Thyroid gland (tissue), 4 donors: ENCODE results near the gene PKNOX2. TPM values are rescaled to one million over a fixed set of nuclear protein-coding genes. Genes with fewer than 3 reads are reported as not detected.

Source experiments
- DNase-seq, 2 donors: peaks; one replicate each; pipeline ENCODE4 v3.0.0-alpha.2; 2019
- H3K27ac ChIP-seq, 3 donors: fragments of 200-600 bp; sonication (generic); 1 replicate in 2 of 3; 2 replicates in 1 of 3; pipeline ENCODE4 v1.5.1; 2016 to 2019; ENCODE audit warnings: mild to moderate bottlenecking in 1 of 3, moderate library complexity in 1 of 3
- H3K27me3 ChIP-seq: fragments of 200-600 bp; sonication (generic); one replicate; pipeline ENCODE4 v1.5.1; 2019
- H3K36me3 ChIP-seq, 2 donors: fragments of 200-600 bp; sonication (generic); one replicate each; pipeline ENCODE4 v1.5.1; 2016 to 2019
- H3K4me1 ChIP-seq, 2 donors: fragments of 200-600 bp; sonication (generic); one replicate each; pipeline ENCODE4 v1.5.1; 2017 to 2019
- H3K4me3 ChIP-seq, 3 donors: fragments of 200-600 bp; sonication (generic); replicated peaks in 1 of 3; 1 replicate in 2 of 3; 2 replicates in 1 of 3; pipeline ENCODE4 v1.5.1; 2016; ENCODE audit warnings: mild to moderate bottlenecking in 1 of 3
- H3K9me3 ChIP-seq: fragments of 200-600 bp; sonication (generic); one replicate; pipeline ENCODE4 v1.5.1; 2017
- POLR2A ChIP-seq, 2 donors: fragments of 450-650 bp; IDR thresholded peaks; one replicate each; pipeline ENCODE4 v1.6.1; 2017; ENCODE audit warnings: antibody characterized with exemption in 2 of 2, mild to moderate bottlenecking in 2 of 2, moderate library complexity in 1 of 2
- WGBS, 2 donors: methylation state at CpG; one replicate each; pipeline ENCODE4 v1.1.5; 2017; 5-methylcytosine and 5-hydroxymethylcytosine counted together
- intact Hi-C: fragments of 100-400 bp; cut with DNase I; formaldehyde crosslinking; loops from one replicate; pipeline ENCODE4 v1.15.1; 2023
- total RNA-seq, 4 donors: library from RNA; depleted of rRNA; stranded (reverse); fragments of >200 nt; gene quantifications; one replicate each; pipeline ENCODE4 v1.2.3, GENCODE V29; 2016
- TF ChIP-seq, protein P1 (sequence below), 6 experiments: fragments of 200-600 bp in 3 of 6; fragments of 450-650 bp in 3 of 6; sonication (generic) in 3 of 6; IDR thresholded peaks; one replicate each; pipeline ENCODE4 v1.5.1; 2016 to 2019; ENCODE audit warnings: antibody characterized with exemption in 6 of 6, mild to moderate bottlenecking in 2 of 6, inconsistent platforms in 1 of 6, moderate library complexity in 1 of 6

The PKNOX2 gene
- total RNA-seq, 4 donors from 2014 or later: 6.3 to 28.0 (median 18.7) TPM

DNA sequence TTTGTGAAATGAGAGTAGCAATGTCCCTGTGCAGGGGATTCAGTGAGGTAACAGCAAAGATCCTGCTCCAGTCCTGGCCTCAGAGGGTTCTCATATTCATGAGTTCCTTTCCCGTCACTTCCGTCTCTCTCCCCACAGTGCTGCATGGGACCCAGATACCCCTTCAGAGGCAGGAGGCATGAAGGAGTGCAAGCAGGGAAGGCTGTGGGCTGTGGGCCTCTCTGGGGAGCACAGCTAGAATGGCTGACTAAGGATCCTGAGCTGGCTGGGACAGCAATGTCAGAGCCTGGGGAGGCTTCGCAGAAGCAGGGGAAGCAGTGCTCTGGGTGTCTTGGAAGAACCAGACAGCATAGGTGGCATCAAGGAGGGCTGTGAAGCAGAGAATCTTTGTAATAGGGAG, 13.0 kb downstream of the PKNOX2 start:
- WGBS, 2 donors: 83 to 93% methylated on average over 3 of the region's 3 CpGs
- no peaks in the 10 kb centered on the region for H3K36me3 ChIP-seq
- intact Hi-C loops: no loop called here
- peak overlapping the region in 1 of 3 donors; percentile 30 for H3K27ac ChIP-seq
- TF ChIP-seq, protein P1, sequence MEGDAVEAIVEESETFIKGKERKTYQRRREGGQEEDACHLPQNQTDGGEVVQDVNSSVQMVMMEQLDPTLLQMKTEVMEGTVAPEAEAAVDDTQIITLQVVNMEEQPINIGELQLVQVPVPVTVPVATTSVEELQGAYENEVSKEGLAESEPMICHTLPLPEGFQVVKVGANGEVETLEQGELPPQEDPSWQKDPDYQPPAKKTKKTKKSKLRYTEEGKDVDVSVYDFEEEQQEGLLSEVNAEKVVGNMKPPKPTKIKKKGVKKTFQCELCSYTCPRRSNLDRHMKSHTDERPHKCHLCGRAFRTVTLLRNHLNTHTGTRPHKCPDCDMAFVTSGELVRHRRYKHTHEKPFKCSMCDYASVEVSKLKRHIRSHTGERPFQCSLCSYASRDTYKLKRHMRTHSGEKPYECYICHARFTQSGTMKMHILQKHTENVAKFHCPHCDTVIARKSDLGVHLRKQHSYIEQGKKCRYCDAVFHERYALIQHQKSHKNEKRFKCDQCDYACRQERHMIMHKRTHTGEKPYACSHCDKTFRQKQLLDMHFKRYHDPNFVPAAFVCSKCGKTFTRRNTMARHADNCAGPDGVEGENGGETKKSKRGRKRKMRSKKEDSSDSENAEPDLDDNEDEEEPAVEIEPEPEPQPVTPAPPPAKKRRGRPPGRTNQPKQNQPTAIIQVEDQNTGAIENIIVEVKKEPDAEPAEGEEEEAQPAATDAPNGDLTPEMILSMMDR (IDR thresholded peaks at IDR 0.05): no peak
- no peak for TF ChIP-seq POLR2A (IDR thresholded peaks at IDR 0.05)
- H3K4me3 ChIP-seq: no peak overlapping the region
- H3K27me3 ChIP-seq: no peaks in the 10 kb centered on the region
- H3K4me1 ChIP-seq: peaks cover 35 to 74% of the 10 kb centered on the region in 2 donors
- DNase-seq: no peak
- H3K9me3 ChIP-seq: no peaks in the 10 kb centered on the region

DNA sequence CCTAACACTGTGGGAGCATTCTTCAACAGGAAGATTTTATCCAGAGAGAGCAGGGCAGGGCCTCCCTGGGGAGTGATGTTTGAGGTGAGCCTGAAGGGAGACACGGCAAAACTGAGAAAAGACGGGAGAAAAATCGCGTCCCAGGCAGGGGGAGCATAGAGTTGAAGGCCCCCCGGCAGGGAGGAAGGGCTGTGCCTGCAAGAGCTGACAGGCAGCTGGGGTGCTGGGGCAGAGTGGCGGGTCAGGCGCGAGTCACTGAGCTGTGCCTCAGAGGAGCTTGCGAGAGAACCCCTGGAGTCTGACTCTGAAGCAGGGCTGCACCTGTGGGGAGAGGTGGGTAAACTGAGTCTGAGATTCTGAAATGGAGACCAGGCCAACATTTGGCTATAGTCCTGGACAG, 14.8 kb downstream of the PKNOX2 start:
- peak overlapping the region in 1 of 3 donors; percentile 27 for H3K27ac ChIP-seq
- peak; percentile 55 to 56 for DNase-seq
- WGBS, 2 donors: 75 to 77% methylated on average over 9 of the region's 9 CpGs
- no peaks in the 10 kb centered on the region for H3K27me3 ChIP-seq
- H3K4me1 ChIP-seq: peaks cover 38 to 76% of the 10 kb centered on the region in 2 donors
- intact Hi-C loops: no loop called here
- no peak overlapping the region for H3K4me3 ChIP-seq
- no peaks in the 10 kb centered on the region for H3K36me3 ChIP-seq
- TF ChIP-seq, protein P1 (IDR thresholded peaks at IDR 0.05): no peak
- TF ChIP-seq POLR2A (IDR thresholded peaks at IDR 0.05): no peak
- no peaks in the 10 kb centered on the region for H3K9me3 ChIP-seq

DNA sequence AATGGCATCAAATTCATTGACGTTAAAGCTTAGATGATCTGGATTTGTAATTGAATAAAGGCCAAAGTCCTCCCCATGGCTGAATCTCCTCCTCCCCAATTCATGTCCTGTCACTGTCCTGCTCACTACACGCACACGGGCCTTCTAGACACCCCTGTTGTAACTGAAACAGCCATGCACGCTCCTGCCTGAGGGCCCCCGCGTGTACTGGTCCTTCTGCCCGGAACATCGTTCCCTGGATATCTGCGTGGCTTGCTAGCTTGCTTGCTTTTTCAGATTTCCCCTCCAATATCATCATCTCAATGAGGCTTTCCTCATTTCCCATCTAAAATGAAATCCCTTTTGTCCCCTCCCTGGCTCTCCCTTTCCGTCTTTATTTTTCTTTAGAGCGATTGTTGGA, 15.3 kb downstream of the PKNOX2 start:
- no peaks in the 10 kb centered on the region for H3K9me3 ChIP-seq
- intact Hi-C loops: no loop called here
- peak overlapping the region in 1 of 3 donors; percentile 18 for H3K27ac ChIP-seq
- WGBS, 2 donors: 83% methylated on average over 11 of the region's 11 CpGs
- TF ChIP-seq, protein P1 (IDR thresholded peaks at IDR 0.05): no peak
- TF ChIP-seq POLR2A (IDR thresholded peaks at IDR 0.05): no peak
- DNase-seq: no peak
- peaks cover 38 to 70% of the 10 kb centered on the region in 2 donors for H3K4me1 ChIP-seq
- H3K4me3 ChIP-seq: no peak overlapping the region
- no peaks in the 10 kb centered on the region for H3K27me3 ChIP-seq
- H3K36me3 ChIP-seq: no peaks in the 10 kb centered on the region

DNA sequence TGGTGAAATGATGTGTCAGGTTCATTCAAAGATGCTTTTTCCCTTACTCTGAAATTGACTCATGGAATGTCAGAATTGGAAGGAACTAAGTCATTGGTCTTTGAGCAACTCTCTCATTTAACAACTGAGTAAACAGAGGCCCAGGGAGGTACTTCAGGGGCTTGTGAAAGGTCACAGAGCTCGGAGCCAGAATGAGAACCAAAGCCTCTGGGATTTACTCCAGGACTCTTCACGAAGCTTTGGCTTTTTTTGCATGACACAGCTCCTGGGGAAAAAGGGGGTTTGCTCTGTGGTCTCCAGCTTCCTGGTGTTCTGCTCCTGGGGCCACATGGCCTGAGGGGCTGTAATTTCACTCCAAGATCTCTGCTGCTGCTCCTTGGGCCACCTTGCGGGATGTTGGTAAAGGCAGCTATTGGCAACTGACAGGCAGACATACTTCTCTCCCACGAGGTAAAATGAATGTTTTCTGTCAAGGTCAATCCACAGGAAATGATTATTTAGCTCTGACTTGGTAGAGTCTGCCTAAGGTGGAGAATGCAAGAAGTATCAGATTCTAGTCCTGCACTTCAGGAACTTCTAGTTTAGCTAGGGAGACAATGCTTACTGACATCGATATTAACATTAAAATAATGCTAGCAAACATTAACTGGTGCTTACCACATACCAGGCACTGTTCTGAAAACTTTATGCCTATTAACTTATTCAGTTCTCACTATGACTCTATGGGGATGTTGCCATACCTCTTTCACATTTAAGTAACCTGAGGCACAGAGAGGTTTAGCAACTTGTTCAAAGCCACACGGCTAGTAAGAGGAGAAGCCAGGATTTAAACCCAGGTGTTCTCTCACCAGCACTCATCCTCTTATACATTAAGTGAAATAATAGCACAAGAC, 16.1 kb downstream of the PKNOX2 start:
- Histone ChIP-seq H3K36me3 (no peaks in the 10 kb centered on the region), H3K9me3 (no peaks in the 10 kb centered on the region), H3K4me3 (no peak overlapping the region), H3K27ac (peak overlapping the region; percentile 13 to 52 (median 19)), H3K27me3 (no peaks in the 10 kb centered on the region), H3K4me1 (peaks cover 33 to 63% of the 10 kb centered on the region in 2 donors)
- intact Hi-C loops: no loop called here
- 45 to 49% methylated on average over 6 of the region's 6 CpGs for WGBS, 2 donors
- peak; percentile 36 to 50 for DNase-seq
- TF ChIP-seq POLR2A (IDR thresholded peaks at IDR 0.05): no peak
- TF ChIP-seq, protein P1 (IDR thresholded peaks at IDR 0.05): no peak

DNA sequence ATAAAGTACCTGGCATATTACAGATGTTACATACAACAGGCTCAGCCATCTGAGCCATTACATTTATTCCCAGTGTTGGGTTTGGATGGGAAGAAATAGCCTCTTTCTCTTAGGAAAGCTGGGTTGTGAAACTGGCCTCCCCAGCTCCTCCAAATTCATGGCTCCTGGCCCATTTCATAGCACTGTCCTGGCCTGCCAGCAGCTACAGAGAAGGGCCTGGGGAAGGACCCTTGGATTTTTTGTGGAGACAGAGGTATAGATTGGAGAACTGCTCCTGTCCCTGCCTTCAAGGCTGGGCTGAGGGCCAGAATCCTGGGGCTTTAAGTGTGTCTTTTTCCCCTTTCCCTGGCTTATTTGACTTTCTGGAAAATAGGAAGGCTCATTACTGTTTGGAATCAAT, 18.0 kb downstream of the PKNOX2 start:
- no peaks in the 10 kb centered on the region for H3K9me3 ChIP-seq
- no peaks in the 10 kb centered on the region for H3K27me3 ChIP-seq
- H3K27ac ChIP-seq: peak overlapping the region in 1 of 3 donors; percentile 4
- H3K4me1 ChIP-seq: peaks cover 33 to 44% of the 10 kb centered on the region in 2 donors
- H3K36me3 ChIP-seq: no peaks in the 10 kb centered on the region
- H3K4me3 ChIP-seq: no peak overlapping the region
- intact Hi-C loops: no loop called here
- DNase-seq: peak in 1 of 2 donors; percentile 27
- TF ChIP-seq, protein P1 (IDR thresholded peaks at IDR 0.05): no peak
- TF ChIP-seq POLR2A (IDR thresholded peaks at IDR 0.05): no peak
